Keratinocyte (primary cell): ENCODE data around the gene KRTAP10-12. TPM values are rescaled to one million over a fixed set of nuclear protein-coding genes. Genes with fewer than 3 reads are reported as not detected.

Experiments
- DNase-seq: peaks from one replicate; pipeline ENCODE4 v3.0.0-alpha.2; 2011; ENCODE audit warnings: low read depth, missing footprints, low spot score
- FAIRE-seq: peaks from 2 replicates; lab custom pipeline; 2011; peaks lifted over from hg19 to GRCh38; lab: Jason Lieb, UNC
- H2AFZ ChIP-seq: 2 replicates; pipeline ENCODE4 v1.6.0; 2012; ENCODE audit warnings: low read length, control low read depth, inconsistent platforms; ENCODE audit not compliant: control insufficient read depth
- H3K27ac ChIP-seq: 2 replicates; pipeline ENCODE4 v1.5.1; 2011; ENCODE audit warnings: low read length; ENCODE audit not compliant: control insufficient read depth, insufficient read depth
- H3K27me3 ChIP-seq: 3 replicates; pipeline ENCODE4 v1.6.0; 2011; ENCODE audit warnings: low read length; ENCODE audit not compliant: control insufficient read depth, insufficient read depth; ENCODE audit errors: extremely low read depth
- H3K36me3 ChIP-seq, 2 experiments: 2 replicates in 1 of 2; 3 replicates in 1 of 2; pipeline ENCODE4 v1.5.1; 2011; ENCODE audit warnings: low read length in 2 of 2, mild to moderate bottlenecking in 1 of 2; ENCODE audit not compliant: control insufficient read depth in 2 of 2, insufficient read depth in 2 of 2; ENCODE audit errors: extremely low read depth in 1 of 2
- H3K4me1 ChIP-seq: 3 replicates; pipeline ENCODE4 v1.5.1; 2011; ENCODE audit warnings: low read length; ENCODE audit not compliant: control insufficient read depth, insufficient read depth; ENCODE audit errors: extremely low read depth
- H3K4me2 ChIP-seq: 3 replicates; pipeline ENCODE4 v1.6.0; 2011; ENCODE audit warnings: low read depth, low read length; ENCODE audit not compliant: control insufficient read depth, insufficient read depth; ENCODE audit errors: extremely low read depth
- H3K4me3 ChIP-seq, 3 experiments: fragments of 200-600 bp in 1 of 3; sonication (generic) in 1 of 3; 2 replicates in 2 of 3; 3 replicates in 1 of 3; pipeline ENCODE4 v1.5.1; 2011 to 2016; ENCODE audit warnings: low read length in 3 of 3, mild to moderate bottlenecking in 3 of 3, control low read depth in 2 of 3, inconsistent platforms in 1 of 3, low read depth in 1 of 3, mixed read lengths in 1 of 3, mixed run types in 1 of 3, moderate library complexity in 1 of 3; ENCODE audit not compliant: control insufficient read depth in 2 of 3, insufficient read depth in 2 of 3; ENCODE audit errors: extremely low read depth in 1 of 3
- H3K79me2 ChIP-seq: 2 replicates; pipeline ENCODE4 v1.6.0; 2012; ENCODE audit warnings: low read length; ENCODE audit not compliant: control insufficient read depth, insufficient read depth
- H3K9ac ChIP-seq: 3 replicates; pipeline ENCODE4 v1.6.0; 2011; ENCODE audit warnings: low read length; ENCODE audit not compliant: control insufficient read depth, insufficient read depth; ENCODE audit errors: extremely low read depth
- H3K9me1 ChIP-seq: 3 replicates; pipeline ENCODE4 v1.6.0; 2011; ENCODE audit warnings: low read length; ENCODE audit not compliant: control insufficient read depth, insufficient read depth; ENCODE audit errors: extremely low read depth
- H3K9me3 ChIP-seq: 2 replicates; pipeline ENCODE4 v1.5.1; 2012; ENCODE audit warnings: low read depth, low read length; ENCODE audit not compliant: control insufficient read depth
- H4K20me1 ChIP-seq: 3 replicates; pipeline ENCODE4 v1.6.0; 2011; ENCODE audit warnings: low read length; ENCODE audit not compliant: control insufficient read depth, insufficient read depth; ENCODE audit errors: extremely low read depth
- EZH2 ChIP-seq: IDR thresholded peaks from one replicate; pipeline ENCODE4 v1.6.1; 2012; ENCODE audit warnings: inconsistent platforms, mild to moderate bottlenecking, low read length, moderate library complexity
- dilution Hi-C: fragments of 300-500 bp; cut with MboI; formaldehyde crosslinking; loops from one replicate; pipeline ENCODE4 v1.7.0; 2020; ENCODE audit warnings: low sequenced_read_pairs; ENCODE audit not compliant: extremely low pct_ligation_motif_present
- polyA plus RNA-seq, 5 experiments: library from polyadenylated mRNA; depleted of rRNA in 3 of 5; stranded (reverse) in 3 of 5; stranded (forward) in 1 of 5; unstranded in 1 of 5; fragments of >200 nt; gene quantifications; 1 replicate in 1 of 5; 2 replicates in 3 of 5; 3 replicates in 1 of 5; pipeline versions ENCODE4 v1.2.1 to v1.2.3, GENCODE V29; 2011 to 2012; ENCODE audit warnings: missing spikeins in 2 of 5, low read depth in 1 of 5, low replicate concordance in 1 of 5
- TF ChIP-seq, protein P1 (sequence below), 3 experiments: IDR thresholded peaks in 1 of 3; conservative IDR thresholded peaks in 1 of 3; optimal IDR thresholded peaks in 1 of 3; 2 replicates in 2 of 3; 3 replicates in 1 of 3; pipeline versions ENCODE3 to v1.5.1; 2011; ENCODE audit warnings: low read length in 3 of 3, mild to moderate bottlenecking in 3 of 3, moderate library complexity in 2 of 3, control low read depth in 1 of 3, inconsistent platforms in 1 of 3; ENCODE audit not compliant: insufficient read depth in 2 of 3; ENCODE audit errors: extremely low read depth in 1 of 3

KRTAP10-12 gene
- polyA plus RNA-seq, 1 donor (not counting 4 experiments of a cell fraction or from before 2014, with no cell fraction given): not detected

DNA sequence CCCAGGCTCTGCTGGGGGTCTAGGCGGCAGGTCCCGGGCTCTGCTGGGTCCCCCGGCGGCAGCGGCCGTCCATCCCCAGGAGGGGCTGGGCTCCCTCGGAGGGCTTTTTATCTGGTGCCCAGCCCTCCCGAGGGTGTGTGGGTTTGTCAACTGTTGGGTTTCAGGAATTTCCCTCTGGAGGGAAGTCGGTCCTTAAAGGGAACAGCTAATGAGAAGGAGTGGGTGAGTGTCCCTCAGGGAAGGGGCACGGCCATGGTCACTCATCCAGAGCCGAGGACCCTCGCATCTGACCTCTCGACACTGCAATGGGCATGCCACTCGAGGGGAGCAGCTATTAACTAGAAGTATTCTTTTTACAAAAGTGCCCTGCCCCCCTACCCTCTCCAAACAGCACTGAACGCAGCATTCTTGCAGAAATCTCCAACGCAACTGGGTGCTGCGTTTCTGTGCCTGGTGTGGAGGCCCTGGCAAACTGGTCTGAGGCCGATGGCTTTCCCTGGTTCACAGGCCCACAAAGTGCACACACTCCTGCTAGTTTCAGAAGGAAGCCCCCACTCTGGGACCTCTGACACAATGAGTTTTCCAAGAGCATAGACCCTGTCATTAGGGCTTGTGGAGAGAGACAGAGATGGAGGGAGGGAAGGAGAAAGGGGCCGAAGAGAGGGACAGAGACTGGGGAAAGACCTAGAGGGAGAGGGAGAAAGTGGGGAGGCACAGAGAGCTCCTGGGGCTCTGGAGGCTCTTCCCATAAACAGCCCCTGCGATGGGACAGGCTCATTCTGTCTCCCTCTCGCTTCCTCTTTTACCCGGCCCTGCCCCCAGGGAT lies 15.4 kb downstream of the KRTAP10-12 start:
- H2AFZ ChIP-seq: no peak overlapping the region
- H4K20me1 ChIP-seq: no peaks in the 10 kb centered on the region
- no peak overlapping the region for H3K27ac ChIP-seq
- dilution Hi-C loops: no loop called here
- no peaks in the 10 kb centered on the region for H3K79me2 ChIP-seq
- H3K36me3 ChIP-seq: no peaks in the 10 kb centered on the region
- no peak overlapping the region for H3K4me2 ChIP-seq
- peaks cover 2% of the 10 kb centered on the region for H3K9me3 ChIP-seq
- no peak for FAIRE-seq
- H3K9ac ChIP-seq: no peak overlapping the region
- no peak overlapping the region for H3K4me3 ChIP-seq
- no peak for DNase-seq
- peaks cover 62% of the 10 kb centered on the region for H3K27me3 ChIP-seq
- no peaks in the 10 kb centered on the region for H3K9me1 ChIP-seq
- no peak for TF ChIP-seq EZH2
- peaks cover 31% of the 10 kb centered on the region for H3K4me1 ChIP-seq

DNA sequence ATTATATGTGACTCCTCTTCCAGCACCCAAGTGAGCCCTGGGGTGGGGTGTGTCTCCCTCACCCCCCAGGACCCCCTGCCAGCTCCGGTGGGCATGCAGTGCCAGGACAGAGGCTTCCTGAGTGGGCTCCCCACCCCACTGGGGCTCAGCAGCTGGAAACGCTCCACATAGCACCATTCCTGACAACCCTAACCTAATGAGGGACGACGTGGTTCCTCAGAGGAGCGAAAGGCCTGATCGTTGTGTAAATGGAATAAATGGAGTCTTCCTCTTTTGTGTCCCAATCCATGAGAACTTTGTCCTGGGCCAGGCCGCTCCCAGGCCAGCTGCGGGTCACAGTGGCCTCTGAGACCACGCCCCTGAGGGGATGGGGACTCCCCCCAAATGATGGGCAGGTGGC lies 16.2 kb downstream of the KRTAP10-12 start:
- no peak overlapping the region for H3K27ac ChIP-seq
- no peaks in the 10 kb centered on the region for H3K79me2 ChIP-seq
- H3K4me2 ChIP-seq: no peak overlapping the region
- no peaks in the 10 kb centered on the region for H3K36me3 ChIP-seq
- DNase-seq: no peak
- no peak overlapping the region for H3K9ac ChIP-seq
- H3K4me3 ChIP-seq: no peak overlapping the region
- TF ChIP-seq, protein P1, sequence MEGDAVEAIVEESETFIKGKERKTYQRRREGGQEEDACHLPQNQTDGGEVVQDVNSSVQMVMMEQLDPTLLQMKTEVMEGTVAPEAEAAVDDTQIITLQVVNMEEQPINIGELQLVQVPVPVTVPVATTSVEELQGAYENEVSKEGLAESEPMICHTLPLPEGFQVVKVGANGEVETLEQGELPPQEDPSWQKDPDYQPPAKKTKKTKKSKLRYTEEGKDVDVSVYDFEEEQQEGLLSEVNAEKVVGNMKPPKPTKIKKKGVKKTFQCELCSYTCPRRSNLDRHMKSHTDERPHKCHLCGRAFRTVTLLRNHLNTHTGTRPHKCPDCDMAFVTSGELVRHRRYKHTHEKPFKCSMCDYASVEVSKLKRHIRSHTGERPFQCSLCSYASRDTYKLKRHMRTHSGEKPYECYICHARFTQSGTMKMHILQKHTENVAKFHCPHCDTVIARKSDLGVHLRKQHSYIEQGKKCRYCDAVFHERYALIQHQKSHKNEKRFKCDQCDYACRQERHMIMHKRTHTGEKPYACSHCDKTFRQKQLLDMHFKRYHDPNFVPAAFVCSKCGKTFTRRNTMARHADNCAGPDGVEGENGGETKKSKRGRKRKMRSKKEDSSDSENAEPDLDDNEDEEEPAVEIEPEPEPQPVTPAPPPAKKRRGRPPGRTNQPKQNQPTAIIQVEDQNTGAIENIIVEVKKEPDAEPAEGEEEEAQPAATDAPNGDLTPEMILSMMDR (optimal IDR thresholded peaks at IDR 0.05 in 1 of 3, IDR thresholded peaks at IDR 0.05 in 1 of 3, conservative IDR thresholded peaks at IDR 0.05 in 1 of 3; ENCODE audit: extremely low read depth in 1 of 3, insufficient read depth in 2 of 3, low read length in 3 of 3): no peak
- TF ChIP-seq EZH2: no peak
- H3K27me3 ChIP-seq: peaks cover 60% of the 10 kb centered on the region
- H2AFZ ChIP-seq: no peak overlapping the region
- no peak for FAIRE-seq
- H3K4me1 ChIP-seq: peaks cover 31% of the 10 kb centered on the region
- no peaks in the 10 kb centered on the region for H4K20me1 ChIP-seq
- dilution Hi-C loops: no loop called here
- H3K9me3 ChIP-seq: peaks cover 2% of the 10 kb centered on the region
- no peaks in the 10 kb centered on the region for H3K9me1 ChIP-seq
